ENCODE measurements around the gene SPCS1. TPM values are rescaled to one million over a fixed set of nuclear protein-coding genes. Genes with fewer than 3 reads are reported as not detected.

Gene SPCS1
- total RNA-seq, 1 donor from 2014 or later = 82.7 TPM

GRCh38 chr3:52707585-52707984, 1.7 kb downstream of the SPCS1 start:
- Mint-ChIP-seq H3K36me3 (peaks cover 5% of the 10 kb centered on the region), H3K27ac (no peak overlapping the region)

DNA sequence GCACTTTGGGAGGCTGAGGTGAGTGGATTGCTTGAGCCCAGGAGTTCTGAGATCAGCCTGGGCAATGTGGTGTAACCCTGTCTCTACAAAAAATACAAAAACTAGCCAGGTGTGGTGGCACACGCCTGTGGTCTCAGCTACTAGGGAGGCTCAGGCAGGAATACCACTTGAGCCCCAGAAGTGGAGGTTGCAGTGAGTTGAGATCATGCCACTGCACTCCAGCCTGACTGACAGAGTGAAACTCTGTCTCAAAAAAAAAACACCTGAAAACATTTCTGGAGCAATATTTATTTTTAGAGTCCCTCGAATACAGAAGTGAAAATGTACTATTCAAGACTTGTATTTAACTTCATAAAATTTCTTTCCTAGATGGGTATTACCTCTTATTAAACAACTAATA, 4.6 kb downstream of the SPCS1 start:
- H3K4me1 Mint-ChIP-seq = peaks cover 12% of the 10 kb centered on the region
- H3K27ac Mint-ChIP-seq = no peak overlapping the region
- H3K4me3 Mint-ChIP-seq = no peak overlapping the region
- DNase-seq (ENCODE audit: low spot score in 2 of 2, unreplicated experiment in 2 of 2) = no peak
- no peaks in the 10 kb centered on the region for H3K9me3 Mint-ChIP-seq
- H3K36me3 Mint-ChIP-seq = peaks cover 10% of the 10 kb centered on the region
- H3K27me3 Mint-ChIP-seq (ENCODE audit: low read depth) = no peaks in the 10 kb centered on the region
- TF ChIP-seq, protein P1, sequence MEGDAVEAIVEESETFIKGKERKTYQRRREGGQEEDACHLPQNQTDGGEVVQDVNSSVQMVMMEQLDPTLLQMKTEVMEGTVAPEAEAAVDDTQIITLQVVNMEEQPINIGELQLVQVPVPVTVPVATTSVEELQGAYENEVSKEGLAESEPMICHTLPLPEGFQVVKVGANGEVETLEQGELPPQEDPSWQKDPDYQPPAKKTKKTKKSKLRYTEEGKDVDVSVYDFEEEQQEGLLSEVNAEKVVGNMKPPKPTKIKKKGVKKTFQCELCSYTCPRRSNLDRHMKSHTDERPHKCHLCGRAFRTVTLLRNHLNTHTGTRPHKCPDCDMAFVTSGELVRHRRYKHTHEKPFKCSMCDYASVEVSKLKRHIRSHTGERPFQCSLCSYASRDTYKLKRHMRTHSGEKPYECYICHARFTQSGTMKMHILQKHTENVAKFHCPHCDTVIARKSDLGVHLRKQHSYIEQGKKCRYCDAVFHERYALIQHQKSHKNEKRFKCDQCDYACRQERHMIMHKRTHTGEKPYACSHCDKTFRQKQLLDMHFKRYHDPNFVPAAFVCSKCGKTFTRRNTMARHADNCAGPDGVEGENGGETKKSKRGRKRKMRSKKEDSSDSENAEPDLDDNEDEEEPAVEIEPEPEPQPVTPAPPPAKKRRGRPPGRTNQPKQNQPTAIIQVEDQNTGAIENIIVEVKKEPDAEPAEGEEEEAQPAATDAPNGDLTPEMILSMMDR (IDR thresholded peaks at IDR 0.05; ENCODE audit: unreplicated experiment) = no peak

More at GRCh38 chr3:52707585-52707984, 1.7 kb downstream of the SPCS1 start:
- no peaks in the 10 kb centered on the region for H3K9me3 Mint-ChIP-seq
- DNase-seq (ENCODE audit: low spot score in 2 of 2, unreplicated experiment in 2 of 2) = no peak
- H3K4me1 Mint-ChIP-seq = peaks cover 28% of the 10 kb centered on the region
- TF ChIP-seq, protein P1 (IDR thresholded peaks at IDR 0.05; ENCODE audit: unreplicated experiment) = no peak
- H3K27me3 Mint-ChIP-seq (ENCODE audit: low read depth) = no peaks in the 10 kb centered on the region
- H3K4me3 Mint-ChIP-seq = peak overlapping the region; percentile 56

GRCh38 chr3:52712291-52713212, 6.6 kb downstream of the SPCS1 start:
- Mint-ChIP-seq H3K36me3 (peaks cover 10% of the 10 kb centered on the region), H3K27me3 (ENCODE audit: low read depth) (no peaks in the 10 kb centered on the region), H3K27ac (no peak overlapping the region), H3K4me3 (no peak overlapping the region), H3K9me3 (no peaks in the 10 kb centered on the region), H3K4me1 (peaks cover 3% of the 10 kb centered on the region)
- TF ChIP-seq, protein P1 (IDR thresholded peaks at IDR 0.05; ENCODE audit: unreplicated experiment) = no peak
- DNase-seq (ENCODE audit: low spot score in 2 of 2, unreplicated experiment in 2 of 2) = no peak

GRCh38 chr3:52714335-52715302, 8.7 kb downstream of the SPCS1 start:
- no peaks in the 10 kb centered on the region for H3K27me3 Mint-ChIP-seq (ENCODE audit: low read depth)
- peaks cover 1% of the 10 kb centered on the region for H3K9me3 Mint-ChIP-seq
- DNase-seq (ENCODE audit: low spot score in 2 of 2, unreplicated experiment in 2 of 2) = no peak
- peak overlapping the region; percentile 47 for H3K4me3 Mint-ChIP-seq
- TF ChIP-seq, protein P1 (IDR thresholded peaks at IDR 0.05; ENCODE audit: unreplicated experiment) = no peak
- no peak overlapping the region for H3K27ac Mint-ChIP-seq
- no peaks in the 10 kb centered on the region for H3K4me1 Mint-ChIP-seq
- H3K36me3 Mint-ChIP-seq = peaks cover 19% of the 10 kb centered on the region

DNA sequence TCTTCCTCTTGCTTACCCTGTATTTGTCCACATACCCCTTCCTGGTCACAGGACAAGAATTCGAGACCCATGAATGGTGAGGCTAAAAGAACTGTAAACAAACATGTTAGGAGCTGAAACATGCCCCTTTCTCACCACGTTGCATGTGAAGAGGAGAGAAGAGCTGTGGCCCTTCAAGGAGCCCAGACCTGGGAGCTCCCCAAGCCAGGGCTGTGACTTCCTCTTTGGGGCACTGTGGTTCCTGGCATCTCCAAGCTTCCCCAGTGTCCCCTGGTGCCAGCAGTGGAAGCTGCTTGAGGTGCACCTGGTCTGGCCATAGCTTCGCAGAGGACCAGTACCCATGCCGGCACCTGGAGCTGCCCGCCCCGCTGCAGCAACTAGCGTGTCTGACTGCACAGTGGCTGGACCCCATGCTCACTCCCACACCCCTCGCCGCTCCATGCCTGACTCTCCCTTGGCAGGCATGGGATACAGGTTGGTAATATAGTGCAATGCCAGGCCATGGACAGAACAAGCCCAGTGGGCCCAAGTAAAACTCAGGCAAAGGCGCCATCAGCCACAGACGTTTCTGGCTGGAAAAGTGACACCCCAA, 9.9 kb downstream of the SPCS1 start:
- Mint-ChIP-seq H3K36me3 (peaks cover 27% of the 10 kb centered on the region), H3K4me1 (no peaks in the 10 kb centered on the region), H3K27me3 (ENCODE audit: low read depth) (no peaks in the 10 kb centered on the region), H3K4me3 (no peak overlapping the region), H3K27ac (no peak overlapping the region), H3K9me3 (peaks cover 4% of the 10 kb centered on the region)
- DNase-seq (ENCODE audit: low spot score in 2 of 2, unreplicated experiment in 2 of 2) = no peak
- TF ChIP-seq, protein P1 (IDR thresholded peaks at IDR 0.05; ENCODE audit: unreplicated experiment) = no peak

All from mesothelial cell of epicardium (in vitro differentiated cells).